Body of pancreas (tissue), 4 donors: ENCODE results near the gene LMTK2.

Source experiments
- CTCF ChIP-seq, 7 experiments: fragments of 450-650 bp in 4 of 7; fragments of 200-600 bp in 3 of 7; sonication (generic) in 3 of 7; IDR thresholded peaks; one replicate each; pipeline ENCODE4 v1.5.1; 2016 to 2019; ENCODE audit warnings: antibody characterized with exemption in 7 of 7
- POLR2A ChIP-seq, 3 donors: fragments of 450-650 bp; IDR thresholded peaks; one replicate each; pipeline ENCODE4 v1.6.1; 2016; ENCODE audit warnings: antibody characterized with exemption in 3 of 3, mild to moderate bottlenecking in 2 of 3

- TF ChIP-seq POLR2A (IDR thresholded peaks at IDR 0.05) (no peak), CTCF (IDR thresholded peaks at IDR 0.05) (no peak)
These were observed 151.0 kb downstream of the LMTK2 start for GRCh38 chr7:98257701-98258100.
